PC-9 (cell line): ENCODE measurements around the gene WNT2B. TPM values are rescaled to one million over a fixed set of nuclear protein-coding genes. Genes with fewer than 3 reads are reported as not detected.

Experiments used
- BruUV-seq: library from RNA; stranded (reverse); fragments of 400-500 nt; replicated peaks from 2 replicates; lab custom pipeline; 2021; lab: Mats Ljungman, UMichigan
- CTCF ChIA-PET: fragments of 300-600 bp; sonication (Branson Sonifier 250); formaldehyde crosslinking; loops from one replicate; lab custom pipeline; 2022; ENCODE audit warnings: antibody characterized with exemption; lab: Charles Lee
- POLR2A ChIA-PET: fragments of 300-600 bp; sonication (Branson Sonifier 250); formaldehyde crosslinking; loops from one replicate; lab custom pipeline; 2022; ENCODE audit warnings: antibody characterized with exemption; ENCODE audit not compliant: unreplicated experiment; lab: Charles Lee
- DNase-seq, 2 experiments: peaks; one replicate each; pipeline versions ENCODE4 v3.0.0 to v3.0.0-alpha.2; 2015 to 2022; ENCODE audit warnings: mixed read lengths in 1 of 2
- H2AFZ ChIP-seq: fragments of 200-600 bp; sonication (generic); 2 replicates; pipeline ENCODE4 v1.8.1; 2017; ENCODE audit warnings: antibody characterized with exemption
- H3F3A ChIP-seq: fragments of 200-600 bp; sonication (generic); 2 replicates; pipeline ENCODE4 v1.8.1; 2017; ENCODE audit warnings: antibody characterized with exemption, mild to moderate bottlenecking, low read depth; ENCODE audit not compliant: insufficient read depth
- H3K27ac ChIP-seq: fragments of 200-600 bp; sonication (generic); 2 replicates; pipeline ENCODE4 v1.6.1; 2016; ENCODE audit warnings: mixed run types
- H3K27me3 ChIP-seq: fragments of 200-600 bp; sonication (generic); 2 replicates; pipeline ENCODE4 v1.6.1; 2016; ENCODE audit warnings: low read depth, mixed run types; ENCODE audit not compliant: insufficient read depth
- H3K36me3 ChIP-seq: fragments of 200-600 bp; sonication (generic); 2 replicates; pipeline ENCODE4 v1.6.1; 2016; ENCODE audit warnings: low read depth, mixed run types
- H3K4me1 ChIP-seq: fragments of 200-600 bp; sonication (generic); replicated peaks from 2 replicates; pipeline ENCODE4 v1.6.1; 2016; ENCODE audit warnings: mixed run types; ENCODE audit not compliant: insufficient read depth
- H3K4me2 ChIP-seq: fragments of 200-600 bp; sonication (generic); 2 replicates; pipeline ENCODE4 v1.6.1; 2017; ENCODE audit warnings: mixed run types
- H3K4me3 ChIP-seq: fragments of 200-600 bp; sonication (generic); 2 replicates; pipeline ENCODE4 v1.6.1; 2016; ENCODE audit warnings: mixed run types
- H3K79me2 ChIP-seq: fragments of 200-600 bp; sonication (generic); 2 replicates; pipeline ENCODE4 v1.6.1; 2017; ENCODE audit warnings: low read depth, mixed run types
- H3K9me2 ChIP-seq: fragments of 200-600 bp; sonication (generic); 2 replicates; pipeline ENCODE4 v1.8.1; 2017; ENCODE audit warnings: mild to moderate bottlenecking; ENCODE audit not compliant: insufficient read depth
- H3K9me3 ChIP-seq: fragments of 200-600 bp; sonication (generic); 2 replicates; pipeline ENCODE4 v1.8.1; 2016; ENCODE audit warnings: low read depth; ENCODE audit not compliant: insufficient read depth
- H4K20me1 ChIP-seq: fragments of 200-600 bp; sonication (generic); 2 replicates; pipeline ENCODE4 v1.8.1; 2017; ENCODE audit not compliant: insufficient read depth
- CTCF ChIP-seq: fragments of 200-600 bp; sonication (generic); conservative IDR thresholded peaks from 2 replicates; pipeline ENCODE4 v1.6.1; 2017; ENCODE audit warnings: mixed run types, antibody characterized with exemption, mild to moderate bottlenecking, moderate library complexity
- EZH2 ChIP-seq: fragments of 200-600 bp; sonication (generic); IDR thresholded peaks from 2 replicates; pipeline ENCODE4 v1.8.0; 2017; ENCODE audit warnings: antibody characterized with exemption, low read depth
- intact Hi-C: fragments of 100-400 bp; cut with micrococcal nuclease; formaldehyde crosslinking; loops from one replicate; pipeline ENCODE4 v1.10.0; 2022; ENCODE audit not compliant: unreplicated experiment
- total RNA-seq: library from RNA; stranded (reverse); gene quantifications from 2 replicates; pipeline ENCODE4 v1.2.3, GENCODE V29; 2021

Gene WNT2B
- total RNA-seq, 1 experiment from 2014 or later, result 0.98 TPM

GRCh38 chr1:112488141-112488540, 20.6 kb upstream of the WNT2B start:
- Histone ChIP-seq H3K27ac (no peak overlapping the region), H3F3A (no peaks in the 10 kb centered on the region), H3K9me2 (0 out of 2 replicates have a peak, but pooled peaks cover 2% of the 10 kb centered on the region), H3K4me2 (no peak overlapping the region), H2AFZ (no peak overlapping the region), H3K27me3 (no peaks in the 10 kb centered on the region), H3K36me3 (no peaks in the 10 kb centered on the region), H3K4me1 (no peaks in the 10 kb centered on the region), H4K20me1 (no peaks in the 10 kb centered on the region), H3K9me3 (no peaks in the 10 kb centered on the region), H3K79me2 (no peaks in the 10 kb centered on the region), H3K4me3 (no peak overlapping the region)
- no peak for DNase-seq
- intact Hi-C loops, result no loop called here
- no TSS peak for BruUV-seq
- ChIA-PET CTCF (no interaction called here), POLR2A (no interaction called here)
- no peak for TF ChIP-seq EZH2

GRCh38 chr1:112492076-112492475, 16.7 kb upstream of the WNT2B start:
- no peak overlapping the region for H3K27ac ChIP-seq
- no peaks in the 10 kb centered on the region for H3K36me3 ChIP-seq
- no peaks in the 10 kb centered on the region for H3K4me1 ChIP-seq
- H3K9me3 ChIP-seq, result no peaks in the 10 kb centered on the region
- no peak overlapping the region for H3K4me2 ChIP-seq
- TF ChIP-seq EZH2 (no peak), CTCF (no peak)
- intact Hi-C loops, result no loop called here
- DNase-seq, result no peak
- H3F3A ChIP-seq, result no peaks in the 10 kb centered on the region
- no peak overlapping the region for H3K4me3 ChIP-seq
- H3K27me3 ChIP-seq, result no peaks in the 10 kb centered on the region
- H3K79me2 ChIP-seq, result no peaks in the 10 kb centered on the region
- ChIA-PET POLR2A (no interaction called here), CTCF (no interaction called here)
- 0 out of 2 replicates have a peak, but pooled peaks cover 2% of the 10 kb centered on the region for H3K9me2 ChIP-seq
- no peak overlapping the region for H2AFZ ChIP-seq
- no TSS peak for BruUV-seq
- no peaks in the 10 kb centered on the region for H4K20me1 ChIP-seq

DNA sequence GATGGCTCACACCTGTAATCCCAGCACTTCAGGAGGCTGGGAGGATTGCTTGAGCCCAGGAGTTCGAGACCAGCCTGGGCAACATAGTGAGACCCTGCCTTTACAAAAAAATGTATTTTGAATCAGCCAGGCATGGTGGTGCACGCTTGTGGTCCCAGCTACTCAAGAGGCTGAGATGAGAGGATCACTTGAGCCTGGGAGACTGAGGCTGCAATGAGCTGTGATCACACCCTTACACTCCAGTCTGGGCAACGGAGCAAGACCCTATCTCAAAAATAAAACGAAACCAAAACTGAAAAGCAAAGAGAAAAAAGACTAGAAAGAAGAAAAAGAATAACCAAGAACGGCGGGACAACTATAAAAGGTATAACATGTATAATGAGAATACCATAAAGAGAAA, 15.4 kb upstream of the WNT2B start:
- BruUV-seq, result no TSS peak
- ChIA-PET POLR2A (no interaction called here), CTCF (no interaction called here)
- intact Hi-C loops, result no loop called here
- no peak for TF ChIP-seq EZH2
- no peak for TF ChIP-seq CTCF
- H3K27me3 ChIP-seq, result no peaks in the 10 kb centered on the region
- no peaks in the 10 kb centered on the region for H3K79me2 ChIP-seq
- no peak overlapping the region for H2AFZ ChIP-seq
- no peaks in the 10 kb centered on the region for H3K4me1 ChIP-seq
- no peaks in the 10 kb centered on the region for H3K9me3 ChIP-seq
- H3K4me2 ChIP-seq, result no peak overlapping the region
- H3K4me3 ChIP-seq, result no peak overlapping the region
- no peak for DNase-seq
- no peaks in the 10 kb centered on the region for H3F3A ChIP-seq
- no peak overlapping the region for H3K27ac ChIP-seq
- no peaks in the 10 kb centered on the region for H3K9me2 ChIP-seq
- H4K20me1 ChIP-seq, result no peaks in the 10 kb centered on the region
- H3K36me3 ChIP-seq, result no peaks in the 10 kb centered on the region

DNA sequence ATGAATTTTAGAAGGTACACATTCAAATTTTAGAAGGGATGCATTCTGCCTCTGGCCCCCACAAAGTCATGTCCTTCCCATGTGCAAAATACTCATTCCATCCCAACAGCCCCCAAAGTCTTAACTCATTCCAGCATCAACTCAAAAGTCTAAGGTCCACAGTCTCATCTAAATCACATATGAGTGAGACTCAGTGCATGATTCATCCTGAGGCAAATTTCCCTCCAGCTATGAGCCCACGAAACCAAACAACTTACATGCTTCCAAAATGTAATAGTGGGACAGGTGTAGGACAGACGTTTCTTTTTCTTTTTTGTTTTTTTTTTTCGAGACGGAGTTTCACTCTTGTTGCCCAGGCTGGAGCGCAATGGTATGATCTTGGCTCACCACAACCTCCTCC, 12.5 kb upstream of the WNT2B start:
- TF ChIP-seq EZH2, result no peak
- no peak for TF ChIP-seq CTCF
- intact Hi-C loops, result no loop called here
- H3F3A ChIP-seq, result no peaks in the 10 kb centered on the region
- H3K9me2 ChIP-seq, result no peaks in the 10 kb centered on the region
- no peak overlapping the region for H3K4me2 ChIP-seq
- no peaks in the 10 kb centered on the region for H3K9me3 ChIP-seq
- no TSS peak for BruUV-seq
- no peak overlapping the region for H3K27ac ChIP-seq
- POLR2A ChIA-PET, result no interaction called here
- no peaks in the 10 kb centered on the region for H4K20me1 ChIP-seq
- H3K36me3 ChIP-seq, result no peaks in the 10 kb centered on the region
- H3K79me2 ChIP-seq, result no peaks in the 10 kb centered on the region
- H2AFZ ChIP-seq, result no peak overlapping the region
- no peaks in the 10 kb centered on the region for H3K27me3 ChIP-seq
- H3K4me3 ChIP-seq, result no peak overlapping the region
- CTCF ChIA-PET, result no interaction called here
- DNase-seq, result no peak
- no peaks in the 10 kb centered on the region for H3K4me1 ChIP-seq
